ENCODE measurements around the gene CDK2AP2. TPM values are rescaled to one million over a fixed set of nuclear protein-coding genes. Genes with fewer than 3 reads are reported as not detected.
"Not testable (repeated sequence)": the region's sequence is repeated elsewhere in the genome, so short reads cannot be mapped to it uniquely, and the experiment has no call there.

The CDK2AP2 gene
- total and polyA plus RNA-seq, 10 of the 15 experiments (the other 5 are each of a cell fraction or from before 2014, with no cell fraction given): 8.0 to 177 (median 40.9) TPM

- RAD21 ChIA-PET (ENCODE audit: unreplicated experiment); in situ Hi-C loops (cut with MboI); H3K4me3 ChIP-seq; H3K4me1 ChIP-seq (ENCODE audit: control insufficient read depth, insufficient read depth, low read length); H3K27ac ChIP-seq (ENCODE audit: control insufficient read depth, insufficient read depth); H3K9ac ChIP-seq (ENCODE audit: control insufficient read depth, insufficient read depth, low read length); ATAC-seq; H3K27me3 ChIP-seq (replicated peaks in 1 of 2; ENCODE audit: control insufficient read depth in 2 of 2, insufficient read depth in 2 of 2, low read length in 1 of 2); FAIRE-seq; POLR2A ChIA-PET; H2AFZ ChIP-seq (ENCODE audit: control insufficient read depth, low read depth, low read length); CTCF ChIA-PET; DNase-seq (ENCODE audit: low read depth, low spot score); H3K4me2 ChIP-seq (ENCODE audit: control insufficient read depth, insufficient read depth); H3K36me3 ChIP-seq (ENCODE audit: control insufficient read depth in 2 of 2, insufficient read depth in 2 of 2, low read length in 1 of 2); H3K79me2 ChIP-seq (ENCODE audit: control insufficient read depth, insufficient read depth, low read length); H4K20me1 ChIP-seq (ENCODE audit: control insufficient read depth, insufficient read depth); BruUV-seq (replicated peaks); SMC1A ChIA-PET (ENCODE audit: uncharacterized antibody, unreplicated experiment); intact Hi-C loops (cut with micrococcal nuclease; ENCODE audit: unreplicated experiment): not testable (repeated sequence)
- H3K9me3 ChIP-seq (replicated peaks; ENCODE audit: control insufficient read depth, insufficient read depth, low read length): peaks cover 12% of the 10 kb centered on the region; the same call in 2 of the 3 replicates
Measured at GRCh38 chr11:67551697-67552096, 43.7 kb upstream of the CDK2AP2 start.

- intact Hi-C loops (cut with micrococcal nuclease; ENCODE audit: unreplicated experiment): no loop called here
- no peak overlapping the region for H2AFZ ChIP-seq (ENCODE audit: control insufficient read depth, low read depth, low read length)
- POLR2A ChIA-PET: no interaction called here
Measured at GRCh38 chr11:67551127-67551526, 43.2 kb upstream of the CDK2AP2 start.

More at GRCh38 chr11:67551127-67551526, 43.2 kb upstream of the CDK2AP2 start:
- no peak overlapping the region for H3K4me2 ChIP-seq (ENCODE audit: control insufficient read depth, insufficient read depth)
- CTCF ChIA-PET: interaction anchor here (0.9 kb wide), 1 partner anchor 8 kb away, joined by 3 read pairs; no protein-coding TSS in a partner anchor
- no peak overlapping the region for H3K4me3 ChIP-seq
- FAIRE-seq (no peak), ATAC-seq (no peak), DNase-seq (ENCODE audit: low read depth, low spot score) (no peak)
- no peaks in the 10 kb centered on the region for H3K4me1 ChIP-seq (ENCODE audit: control insufficient read depth, insufficient read depth, low read length)
- no peaks in the 10 kb centered on the region for H3K79me2 ChIP-seq (ENCODE audit: control insufficient read depth, insufficient read depth, low read length)
- H3K36me3 ChIP-seq (ENCODE audit: control insufficient read depth in 2 of 2, insufficient read depth in 2 of 2, low read length in 1 of 2): no peaks in the 10 kb centered on the region
- no peak for TF ChIP-seq NR2C2 (IDR thresholded peaks at IDR 0.05; ENCODE audit: borderline replicate concordance, control insufficient read depth, insufficient read length, low read depth)
- no peak for TF ChIP-seq CTCF (IDR thresholded peaks at IDR 0.05 in 2 of 3, conservative IDR thresholded peaks at IDR 0.05 in 1 of 3; ENCODE audit: control insufficient read depth in 2 of 3, extremely low read depth in 1 of 3, insufficient read depth in 1 of 3, low read depth in 3 of 3, low read length in 3 of 3)
- no peak for TF ChIP-seq NRF1 (conservative IDR thresholded peaks at IDR 0.05; ENCODE audit: low read depth, low read length)
- no peak for TF ChIP-seq NFYB (IDR thresholded peaks at IDR 0.05; ENCODE audit: insufficient read depth, low read depth, low read length)
- no peak for TF ChIP-seq FOS (IDR thresholded peaks at IDR 0.05; ENCODE audit: borderline replicate concordance, extremely low read depth, insufficient read length)
- TF ChIP-seq SUPT20H (IDR thresholded peaks at IDR 0.05; ENCODE audit: borderline replicate concordance, control insufficient read depth, low read depth, low read length): no peak
- no peak for TF ChIP-seq MXI1 (IDR thresholded peaks at IDR 0.05; ENCODE audit: low read depth, low read length)
- no peak for TF ChIP-seq SIX5 (IDR thresholded peaks at IDR 0.05; ENCODE audit: low read depth, low read length, severe bottlenecking)
- no peak for TF ChIP-seq CBX5 (IDR thresholded peaks at IDR 0.05; ENCODE audit: low read depth)
- no peak for TF ChIP-seq SP1 (IDR thresholded peaks at IDR 0.05; ENCODE audit: low read depth, low read length)
- no peak for TF ChIP-seq ZNF687 (IDR thresholded peaks at IDR 0.05)
- no peak for TF ChIP-seq CREM (IDR thresholded peaks at IDR 0.05; ENCODE audit: low read depth)
- no peak for TF ChIP-seq NBN (IDR thresholded peaks at IDR 0.05)
- no peaks in the 10 kb centered on the region for H3K27me3 ChIP-seq (replicated peaks in 1 of 2; ENCODE audit: control insufficient read depth in 2 of 2, insufficient read depth in 2 of 2, low read length in 1 of 2)
- RAD21 ChIA-PET (ENCODE audit: unreplicated experiment): no interaction called here
- SMC1A ChIA-PET (ENCODE audit: uncharacterized antibody, unreplicated experiment): no interaction called here
- BruUV-seq (replicated peaks): no TSS peak
- H3K9ac ChIP-seq (ENCODE audit: control insufficient read depth, insufficient read depth, low read length): no peak overlapping the region
- no peak overlapping the region for H3K27ac ChIP-seq (ENCODE audit: control insufficient read depth, insufficient read depth)
- in situ Hi-C loops (cut with MboI): no loop called here
- H3K9me3 ChIP-seq (replicated peaks; ENCODE audit: control insufficient read depth, insufficient read depth, low read length): peaks cover 12% of the 10 kb centered on the region; the same call in 2 of the 3 replicates
- no peaks in the 10 kb centered on the region for H4K20me1 ChIP-seq (ENCODE audit: control insufficient read depth, insufficient read depth)

All from GM12878 (cell line).